Germinal center (tissue), 1 donor: Measurements from ENCODE around the gene RC3H2.
A peak's percentile ranks its signal among the peaks of the same experiment; 100 is the strongest.
"Not testable (repeated sequence)": the region's sequence is repeated elsewhere in the genome, so short reads cannot be mapped to it uniquely, and the experiment has no call there.

Experiments
- DNase-seq: peaks from one replicate; pipeline ENCODE4 v3.0.0; 2012; ENCODE audit warnings: mixed read lengths, low spot score

The RC3H2 gene

DNA sequence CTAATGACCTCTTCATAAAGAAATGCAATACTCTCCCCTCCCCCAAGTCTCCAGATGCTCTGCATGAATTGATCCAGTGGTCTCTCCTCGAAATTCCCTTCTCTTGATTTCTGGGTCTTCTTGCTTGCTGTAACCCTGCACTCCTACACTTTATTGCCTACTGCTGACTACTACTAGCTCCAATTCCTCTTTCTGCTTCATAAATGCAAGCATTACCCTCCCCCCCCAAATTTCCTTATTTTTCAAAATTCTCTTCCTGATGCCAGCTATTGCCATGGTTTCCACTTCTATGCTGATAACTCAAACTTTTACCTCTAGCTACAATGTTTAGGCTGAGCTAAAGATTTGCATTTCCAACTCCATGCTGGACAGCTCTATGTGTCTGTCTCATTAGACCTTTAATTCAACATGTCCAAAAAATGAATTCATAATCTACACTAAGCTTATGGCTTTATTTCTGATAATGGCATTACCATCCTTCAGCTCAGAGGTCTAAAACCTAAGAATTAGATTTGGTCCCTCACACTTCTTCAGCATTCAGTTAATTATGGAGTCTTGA is 24.7 kb upstream of the RC3H2 start:
- no peak for DNase-seq

DNA sequence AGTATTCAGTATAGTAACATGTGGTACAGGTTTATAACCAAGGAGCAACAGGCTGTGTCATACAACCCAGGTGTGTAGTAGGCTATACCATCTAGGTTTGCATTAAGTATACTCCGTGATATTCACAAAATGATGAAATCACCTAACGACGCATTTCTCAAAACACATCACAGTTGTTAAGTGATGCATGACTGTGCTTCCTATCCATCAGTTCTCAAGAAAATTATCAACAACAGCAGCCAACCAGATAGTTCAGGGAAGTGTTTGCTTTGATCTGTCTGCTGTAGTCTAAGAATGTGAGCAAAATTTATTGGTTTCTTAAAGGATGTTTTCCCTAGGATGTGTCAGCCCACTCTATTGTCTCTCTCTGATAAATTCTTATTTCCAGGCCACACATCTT is 18.8 kb upstream of the RC3H2 start:
- DNase-seq = no peak

DNA sequence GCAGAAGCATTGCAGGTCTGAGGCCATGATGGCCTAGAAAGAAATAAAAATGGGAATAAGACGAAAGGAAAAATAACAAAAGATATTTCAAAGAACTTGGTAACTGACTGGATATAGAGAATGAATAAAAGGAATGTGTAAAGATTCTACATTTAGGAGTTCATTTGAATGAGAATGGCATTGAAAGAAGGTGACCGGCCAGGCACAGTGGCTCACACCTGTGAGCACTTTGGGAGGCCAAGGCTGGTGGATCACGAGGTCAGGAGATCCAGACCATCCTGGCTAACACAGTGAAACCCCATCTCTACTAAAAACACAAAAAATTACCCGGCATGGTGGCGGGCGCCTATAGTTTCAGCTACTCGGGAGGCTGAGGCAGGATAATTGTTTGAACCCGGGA is 17.6 kb upstream of the RC3H2 start:
- DNase-seq = no peak

DNA sequence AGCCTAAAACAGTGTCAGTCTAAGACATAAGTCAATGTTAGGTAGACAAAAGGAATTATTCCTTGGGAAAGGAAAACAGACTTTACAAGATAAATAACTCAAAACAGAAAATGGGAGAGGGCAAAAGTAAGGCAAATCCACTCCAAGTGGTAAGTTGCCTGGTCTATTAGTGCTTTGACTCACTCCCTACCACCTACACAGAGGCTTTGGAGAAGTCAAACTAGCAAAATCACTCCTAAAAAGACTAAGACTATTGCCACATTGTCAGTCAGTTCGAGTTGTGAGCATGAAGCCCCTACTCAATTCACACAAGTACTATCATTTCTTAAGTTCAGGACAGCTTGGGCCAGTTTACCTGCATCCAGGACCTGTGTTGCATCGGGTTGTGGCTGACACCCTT is 13.2 kb upstream of the RC3H2 start:
- DNase-seq = no peak

DNA sequence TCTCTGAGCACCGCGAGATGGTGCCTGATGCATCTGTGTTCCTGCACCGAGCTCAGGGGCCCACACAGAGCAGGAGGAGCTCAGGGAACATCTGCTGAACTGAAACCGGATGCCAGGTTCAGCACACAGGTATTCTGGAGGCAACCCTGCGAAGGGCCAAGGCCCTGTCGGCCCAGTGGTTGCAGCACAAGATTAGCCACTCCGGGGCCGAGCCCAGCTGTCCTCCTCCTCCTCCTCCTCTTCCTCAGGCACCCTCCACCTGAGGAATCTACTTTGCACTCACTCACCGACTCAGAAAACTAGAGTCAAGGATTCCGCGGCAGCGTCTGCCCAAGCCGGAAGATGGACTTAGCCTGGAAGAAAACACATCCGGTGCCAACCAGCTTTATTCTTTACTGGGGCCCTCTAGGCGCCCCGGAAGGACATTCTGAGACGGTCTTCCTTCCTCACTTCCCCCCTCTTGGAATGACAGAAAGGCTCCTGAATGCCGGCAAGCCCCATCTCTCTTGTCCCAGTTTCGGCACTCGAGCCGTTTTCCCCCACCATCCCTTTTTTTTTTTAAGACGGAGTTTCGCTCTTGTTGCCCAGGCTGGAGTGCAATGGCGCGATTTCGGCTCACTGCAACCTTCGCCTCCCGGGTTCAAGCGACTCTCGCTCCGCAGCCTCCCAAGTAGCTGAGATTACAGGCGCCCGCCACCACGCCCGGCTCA is 8.0 kb upstream of the RC3H2 start, which contains the start of gene ZBTB6:
TSS of gene ZBTB6 (minus strand) at position 360 of the 710 bp plus-strand sequence. CDS start 1,251 bp downstream, outside the sequence.
- peak; percentile 83 for DNase-seq

DNA sequence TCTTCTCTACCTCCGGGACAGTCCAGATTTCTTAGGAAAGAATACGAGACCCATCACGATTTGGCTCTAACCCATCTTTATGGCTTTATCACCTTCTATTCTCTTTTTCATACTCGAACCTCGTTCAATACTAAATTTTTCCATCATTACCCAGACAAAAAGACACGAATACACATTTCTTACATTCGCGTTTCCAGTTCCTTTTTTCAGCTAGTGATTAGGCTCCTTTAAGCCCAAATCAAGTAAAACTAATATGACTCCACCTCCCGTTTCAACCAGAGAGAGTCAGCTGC is 7.5 kb upstream of the RC3H2 start:
- DNase-seq = no peak

DNA sequence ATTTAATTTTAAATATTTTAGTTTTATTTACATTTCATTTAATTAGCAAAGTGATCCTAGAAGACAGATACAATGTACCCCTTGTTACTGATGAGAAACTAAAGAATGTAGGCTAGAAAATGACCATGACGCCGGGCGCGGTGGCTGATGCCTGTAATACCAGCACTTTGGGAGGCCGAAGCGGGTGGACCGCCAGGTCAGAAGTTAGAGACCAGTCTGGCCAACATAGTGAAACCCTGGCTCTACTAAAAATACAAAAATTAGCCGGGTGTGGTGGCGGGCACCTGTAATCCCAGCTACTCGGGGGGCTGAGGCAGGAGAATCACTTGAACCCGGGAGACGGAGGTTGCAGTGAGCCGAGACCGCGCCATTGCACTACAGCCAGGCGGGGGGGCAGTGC is 963 bp upstream of the RC3H2 start:
- not testable (repeated sequence) for DNase-seq

DNA sequence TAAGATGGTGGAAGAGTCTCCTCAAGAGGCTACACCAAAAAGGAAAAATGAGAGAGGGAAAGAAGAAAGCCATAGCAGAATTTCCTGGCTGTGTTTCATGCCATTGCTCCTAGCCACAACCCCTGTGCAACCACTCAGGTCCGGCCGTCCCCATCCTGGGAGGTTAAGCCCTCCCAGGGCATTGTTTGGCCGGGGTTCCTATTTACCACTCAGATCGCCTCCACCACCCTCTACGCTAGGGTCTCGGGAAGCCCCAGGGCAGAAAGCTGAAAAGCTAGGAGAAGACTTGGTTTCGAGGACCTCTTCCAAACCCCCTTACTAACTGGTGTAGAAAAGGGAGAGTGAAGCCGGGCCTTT is 715 bp downstream of the RC3H2 start:
- DNase-seq = no peak

DNA sequence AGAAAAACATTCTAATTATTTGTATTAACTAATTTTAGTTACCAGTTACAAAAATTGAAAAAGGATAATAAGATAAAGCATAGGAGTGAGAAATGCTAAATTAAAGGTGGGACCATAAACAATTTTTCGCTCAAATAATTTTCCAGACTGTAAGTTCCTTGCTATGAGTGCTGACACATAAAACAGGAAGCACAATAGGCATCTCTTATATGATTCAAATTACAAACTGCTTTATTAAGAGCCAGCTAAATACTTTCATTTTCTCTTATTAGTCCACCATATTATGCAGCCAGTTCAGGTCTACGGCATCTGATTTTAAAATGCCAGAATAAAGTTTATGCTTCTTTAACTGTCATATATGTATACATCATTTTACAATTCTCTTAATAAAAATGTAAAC is 4.4 kb downstream of the RC3H2 start:
- peak; percentile 50 for DNase-seq

DNA sequence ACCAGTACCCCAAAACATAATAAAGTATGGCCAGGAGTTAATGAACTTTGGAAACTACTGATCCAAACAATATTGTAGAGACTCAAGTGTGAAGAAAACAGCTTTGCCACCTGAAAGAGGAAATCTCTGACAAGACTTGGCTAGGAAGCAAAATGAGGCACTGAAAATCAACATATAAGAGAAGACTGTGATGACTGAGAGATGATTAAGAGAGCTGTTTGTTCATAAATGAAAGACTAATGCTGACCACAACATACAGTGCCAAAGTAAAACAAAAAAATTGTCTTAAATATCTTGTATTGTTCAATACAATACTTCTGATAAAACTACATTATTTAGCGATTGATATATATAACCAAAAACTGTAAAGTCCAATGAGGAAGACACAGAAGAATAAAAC is 7.2 kb downstream of the RC3H2 start:
- DNase-seq = no peak

DNA sequence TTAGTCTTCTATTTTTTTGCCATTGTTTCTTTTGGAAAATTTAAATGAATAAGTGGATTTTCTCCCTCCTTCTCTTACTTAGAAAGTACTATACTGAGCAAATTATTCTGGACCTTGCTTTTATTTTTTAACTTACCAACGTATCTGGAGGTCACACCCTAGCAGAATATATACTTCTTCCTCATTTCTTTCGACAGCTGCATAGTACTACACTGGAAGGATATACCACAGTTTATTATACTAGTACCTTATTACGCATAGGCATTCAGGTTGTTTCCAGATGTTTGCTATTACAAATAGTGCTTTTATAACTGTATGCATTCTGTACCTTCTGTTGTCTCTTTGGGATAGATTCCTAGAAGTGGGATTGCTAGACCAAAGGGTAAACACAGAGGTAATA is 16.7 kb downstream of the RC3H2 start:
- DNase-seq = no peak

DNA sequence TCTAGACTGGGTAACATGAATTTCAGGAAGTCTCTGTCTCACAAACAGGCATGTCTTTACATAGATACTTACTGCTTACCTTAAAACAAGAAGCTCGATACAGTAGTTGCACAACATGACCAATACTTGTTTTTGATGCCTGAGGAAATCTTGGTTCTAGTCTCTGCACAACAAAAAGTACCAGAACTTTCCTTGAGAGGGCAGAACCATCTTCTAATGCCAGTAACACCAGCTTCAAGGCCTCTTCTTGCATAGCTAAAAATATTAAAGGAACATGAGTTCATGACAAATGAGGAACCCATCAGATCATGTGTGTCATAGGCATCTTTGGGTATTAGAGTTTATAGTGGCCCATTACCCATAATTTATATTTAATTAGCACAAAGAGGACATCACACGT is 22.0 kb downstream of the RC3H2 start:
- DNase-seq = no peak

DNA sequence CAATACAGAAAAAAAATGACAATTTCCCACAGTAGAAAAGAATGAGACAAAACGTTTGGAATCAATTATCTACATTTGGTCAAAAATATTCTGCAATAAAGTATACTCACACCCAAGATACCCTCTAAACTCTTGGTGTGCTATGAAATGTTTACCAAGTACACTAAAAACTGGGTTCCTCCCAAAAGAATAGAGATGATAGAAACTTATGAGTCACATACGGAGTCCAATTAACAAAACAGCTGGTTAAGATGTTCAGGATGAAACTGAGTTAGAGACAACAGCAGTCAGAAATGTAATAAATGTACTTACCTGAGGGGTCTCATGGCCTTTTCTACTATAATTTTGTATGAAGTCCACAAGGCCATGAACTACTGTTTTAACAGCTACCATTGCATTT is 25.7 kb downstream of the RC3H2 start:
- DNase-seq = no peak

DNA sequence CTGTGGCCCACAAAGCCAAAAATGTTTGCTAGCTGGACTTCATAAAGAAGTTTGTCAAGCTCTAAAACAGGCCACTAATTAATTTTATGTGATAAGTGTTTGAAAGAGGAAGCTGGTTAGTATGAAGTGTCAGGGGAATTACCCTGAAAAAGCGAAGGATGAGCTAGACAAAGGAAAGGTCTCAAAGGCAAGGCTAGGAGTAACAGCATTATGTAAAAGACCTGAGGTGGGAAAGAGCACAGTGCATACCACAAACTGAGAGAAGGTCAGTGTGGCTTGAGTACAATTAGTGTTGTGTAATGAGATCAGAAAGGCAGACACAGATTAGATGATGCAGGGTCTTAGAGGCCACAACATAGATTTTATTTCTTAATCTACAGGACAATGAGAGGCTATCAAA is 29.6 kb downstream of the RC3H2 start:
- no peak for DNase-seq

DNA sequence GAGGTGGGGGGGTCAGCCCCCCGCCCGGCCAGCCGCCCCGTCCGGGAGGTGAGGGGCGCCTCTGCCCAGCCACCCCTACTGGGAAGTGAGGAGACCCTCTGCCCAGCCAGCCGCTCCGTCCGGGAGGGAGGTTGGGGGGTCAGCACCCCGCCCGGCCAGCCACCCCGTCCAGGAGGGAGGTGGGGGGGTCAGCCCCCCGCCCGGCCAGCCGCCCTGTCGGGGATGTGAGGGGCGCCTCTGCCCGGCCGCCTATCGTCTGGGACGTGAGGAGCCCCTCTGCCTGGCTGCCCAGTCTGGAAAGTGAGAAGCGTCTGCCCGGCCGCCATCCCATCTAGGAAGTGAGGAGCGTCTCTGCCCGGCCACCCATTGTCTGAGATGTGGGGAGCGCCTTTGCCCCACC is 37.9 kb downstream of the RC3H2 start:
- DNase-seq = not testable (repeated sequence)

DNA sequence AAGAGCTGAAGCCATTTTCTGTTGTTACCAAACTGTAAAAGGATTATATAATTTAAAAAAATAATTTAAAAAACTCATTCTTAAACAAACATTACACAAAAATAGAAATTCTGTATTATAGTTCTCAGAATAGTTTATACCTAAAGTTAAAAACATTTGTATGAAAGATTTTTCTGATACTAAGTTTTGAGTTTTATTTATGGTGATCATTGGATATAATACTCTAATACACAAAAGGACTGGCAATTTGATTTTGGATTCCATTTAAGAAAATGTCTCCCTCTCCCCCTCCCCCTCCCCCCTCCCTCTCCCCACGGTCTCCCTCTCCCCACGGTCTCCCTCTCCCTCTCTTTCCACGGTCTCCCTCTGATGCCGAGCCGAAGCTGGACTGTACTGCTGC is 39.1 kb downstream of the RC3H2 start:
- no peak for DNase-seq

DNA sequence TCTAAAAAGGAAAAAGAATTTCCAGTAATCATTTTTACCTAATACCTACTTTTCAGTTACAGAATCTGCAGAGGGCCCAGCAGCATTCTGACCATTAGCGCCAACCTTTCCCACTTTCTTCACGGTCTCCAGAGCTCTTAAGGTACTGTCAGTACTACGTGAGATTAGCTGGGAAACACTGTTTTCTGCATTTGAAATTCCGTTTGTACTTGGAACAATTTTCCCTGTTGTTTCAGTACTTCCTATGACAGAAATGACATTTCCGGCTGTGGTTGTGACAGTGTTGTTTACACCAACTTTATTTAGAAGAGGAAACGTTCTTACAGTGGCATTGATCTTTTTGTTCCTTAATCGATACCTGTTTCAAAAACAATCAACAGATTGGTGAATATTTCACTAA is 39.9 kb downstream of the RC3H2 start:
- no peak for DNase-seq

DNA sequence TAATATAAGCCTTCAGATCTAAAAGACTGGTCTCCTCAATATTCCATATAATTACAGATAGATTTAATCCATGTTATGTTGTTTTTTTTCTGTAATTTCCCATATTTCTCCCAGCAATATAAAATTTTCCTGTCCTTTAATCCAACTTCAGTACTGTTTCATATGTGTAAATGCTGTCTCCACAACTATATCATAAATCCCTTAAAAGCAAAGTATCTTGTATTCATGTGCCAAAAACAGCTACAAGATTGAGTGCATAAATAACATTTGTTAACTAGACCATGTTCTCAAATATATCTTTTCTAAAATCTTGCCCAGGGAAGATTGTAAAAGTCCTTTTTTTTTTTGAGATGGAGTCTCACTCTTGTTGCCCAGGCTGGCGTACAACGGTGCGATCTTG is 41.8 kb downstream of the RC3H2 start:
- no peak for DNase-seq

DNA sequence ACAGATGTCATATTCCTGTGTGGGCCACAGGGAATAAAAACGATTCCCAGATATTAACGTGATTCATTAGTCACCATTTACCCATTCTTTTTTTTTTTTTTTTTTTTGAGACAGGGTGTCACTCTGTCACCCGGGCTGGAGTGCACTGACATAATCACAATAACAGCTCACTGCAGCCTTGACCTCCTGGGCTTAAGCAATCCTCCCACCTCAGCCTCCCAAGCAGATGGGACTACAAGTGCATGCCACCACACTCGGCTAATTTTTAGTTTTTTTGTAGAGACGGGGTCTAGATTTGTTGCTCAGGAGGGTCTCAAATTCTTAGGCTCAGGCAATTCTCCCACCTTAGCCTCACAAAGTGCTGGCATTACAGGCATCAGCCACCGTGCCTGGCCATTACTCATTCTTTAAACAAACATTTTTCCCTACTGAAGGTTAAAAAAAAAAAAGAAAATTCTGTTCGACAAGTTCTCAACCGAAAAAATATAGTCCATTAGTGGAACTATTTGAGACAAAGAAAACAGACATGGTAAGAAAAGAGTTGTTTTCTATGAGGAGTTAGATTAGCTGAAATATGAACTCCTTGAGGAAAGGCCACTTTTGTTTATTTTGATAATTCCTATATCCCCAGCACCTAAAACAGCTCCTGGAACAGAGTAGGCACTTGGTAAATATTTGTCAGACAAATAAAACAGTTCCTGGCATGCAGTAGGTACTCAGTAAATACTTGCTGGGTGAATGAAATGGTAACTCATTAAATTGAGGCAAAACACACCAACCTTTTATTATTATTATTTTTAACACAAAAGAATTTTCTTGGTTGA is 44.6 kb downstream of the RC3H2 start:
- DNase-seq = no peak

DNA sequence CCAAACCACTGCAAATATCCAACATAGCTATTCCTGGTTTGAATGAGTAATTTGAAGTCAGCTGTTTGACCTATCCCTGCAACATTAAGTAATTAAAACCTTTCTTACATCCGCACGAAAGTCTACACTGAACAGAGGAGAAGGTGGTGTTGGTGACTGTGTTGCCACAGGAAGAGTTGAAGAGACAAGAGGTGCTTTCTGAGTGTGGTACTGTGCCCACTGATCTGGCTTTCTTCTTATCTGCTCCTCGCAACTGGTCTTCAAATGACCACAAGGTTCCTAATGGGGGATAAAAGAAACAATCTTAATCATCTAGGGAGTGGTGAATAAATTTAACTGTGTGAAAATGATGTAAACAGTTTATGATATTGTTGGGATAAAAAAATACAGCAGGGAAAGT is 47.3 kb downstream of the RC3H2 start:
- DNase-seq = no peak

DNA sequence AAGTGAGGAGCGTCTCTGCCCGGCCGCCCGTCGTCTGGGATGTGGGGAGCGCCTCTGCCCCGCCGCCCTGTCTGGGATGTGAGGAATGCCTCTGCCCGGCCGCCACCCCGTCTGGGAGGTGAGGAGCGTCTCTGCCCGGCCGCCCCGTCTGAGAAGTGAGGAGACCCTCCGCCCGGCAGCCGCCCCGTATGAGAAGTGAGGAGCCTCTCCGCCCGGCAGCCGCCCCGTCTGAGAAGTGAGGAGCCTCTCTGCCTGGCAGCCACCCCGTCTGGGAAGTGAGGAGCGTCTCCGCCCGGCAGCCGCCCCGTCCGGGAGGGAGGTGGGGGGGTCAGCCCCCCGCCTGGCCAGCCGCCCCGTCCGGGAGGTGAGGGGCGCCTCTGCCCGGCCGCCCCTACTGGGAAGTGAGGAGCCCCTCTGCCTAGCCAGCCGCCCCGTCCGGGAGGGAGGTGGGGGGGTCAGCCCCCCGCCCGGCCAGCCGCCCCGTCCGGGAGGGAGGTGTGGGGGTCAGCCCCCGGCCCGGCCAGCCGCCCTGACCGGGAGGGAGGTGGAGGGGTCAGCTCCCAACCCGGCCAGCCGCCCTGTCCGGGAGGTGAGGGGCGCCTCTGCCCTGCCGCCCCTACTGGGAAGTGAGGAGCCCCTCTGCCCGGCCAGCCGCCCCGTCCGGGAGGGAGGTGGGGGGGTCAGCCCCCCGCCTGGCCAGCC is 52.9 kb downstream of the RC3H2 start:
- not testable (repeated sequence) for DNase-seq

DNA sequence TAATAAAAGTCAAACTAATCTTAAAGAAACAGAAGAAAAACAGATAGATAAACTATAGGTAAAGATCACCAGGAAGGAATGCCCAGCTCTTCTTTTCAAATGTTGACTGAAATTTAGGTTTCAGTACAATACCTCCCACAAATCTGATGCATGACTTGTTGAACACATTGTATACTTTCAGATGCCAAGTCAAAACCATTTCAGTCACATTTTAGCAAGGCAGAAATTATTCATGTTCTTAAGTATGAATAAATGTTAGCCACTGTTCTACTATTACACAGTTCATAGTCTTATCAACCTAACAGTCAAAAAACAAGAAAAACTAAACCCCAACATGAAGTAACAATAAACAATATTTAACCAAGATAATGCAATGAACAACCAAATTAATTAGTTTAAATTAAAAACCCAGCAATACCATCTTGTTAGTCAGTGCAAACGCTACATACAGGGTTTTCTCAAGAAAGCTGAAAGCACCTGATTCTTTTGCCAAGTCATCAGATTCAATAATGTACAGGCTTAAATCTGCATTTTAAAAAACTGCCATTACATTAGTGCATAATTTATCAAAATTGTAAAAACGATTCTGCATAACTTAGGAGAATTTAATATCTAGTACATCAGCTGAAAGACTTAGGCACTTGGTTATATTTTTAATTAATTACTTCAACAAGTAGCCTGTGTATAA is 56.8 kb downstream of the RC3H2 start:
- DNase-seq = no peak
